ENCODE results near the gene ACLY. TPM values are rescaled to one million over a fixed set of nuclear protein-coding genes. Genes with fewer than 3 reads are reported as not detected.
A peak's percentile ranks its signal among the peaks of the same experiment; 100 is the strongest.
"Not testable (repeated sequence)": the region's sequence is repeated elsewhere in the genome, so short reads cannot be mapped to it uniquely, and the experiment has no call there.

The ACLY gene
- total RNA-seq, 1 donor from 2014 or later = 49.1 TPM

DNA sequence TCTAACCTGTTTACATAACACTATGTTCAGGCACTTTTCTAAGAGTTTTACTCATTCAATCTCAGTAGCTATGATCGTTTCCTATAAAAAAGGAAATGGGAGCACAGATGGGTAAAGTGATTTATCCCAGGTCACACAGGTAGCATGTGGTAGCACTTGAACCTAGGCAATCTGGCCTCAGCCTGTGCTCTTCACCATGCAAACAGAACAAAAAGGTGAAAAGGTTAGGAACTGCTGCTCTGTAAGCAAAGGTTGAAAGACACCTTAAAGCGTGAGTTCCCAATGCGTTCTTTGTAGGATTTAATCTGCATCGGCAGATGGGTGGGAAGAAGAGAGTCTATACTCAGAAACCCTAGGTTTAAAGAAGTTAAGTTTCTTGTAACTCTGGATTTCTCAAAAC, 38.6 kb downstream of the ACLY start:
- Histone ChIP-seq H3K9me3 (ENCODE audit: control insufficient read depth in 3 of 3, low read length in 3 of 3) (no peaks in the 10 kb centered on the region), H3K27me3 (ENCODE audit: control insufficient read depth in 3 of 3, insufficient read depth in 3 of 3, low read length in 3 of 3) (no peaks in the 10 kb centered on the region), H3K4me1 (ENCODE audit: control insufficient read depth in 3 of 3, insufficient read depth in 3 of 3, low read length in 3 of 3) (no peaks in the 10 kb centered on the region), H3K9ac (ENCODE audit: low read depth in 1 of 3, low read length in 3 of 3) (no peak overlapping the region), H3K4me3 (ENCODE audit: low read length in 3 of 3) (no peak overlapping the region), H3K36me3 (ENCODE audit: control insufficient read depth in 3 of 3, insufficient read depth in 3 of 3, low read length in 3 of 3) (peaks cover 34 to 45% (median 43%) of the 10 kb centered on the region in 3 donors), H3K27ac (ENCODE audit: low read depth, low read length) (no peak overlapping the region)

DNA sequence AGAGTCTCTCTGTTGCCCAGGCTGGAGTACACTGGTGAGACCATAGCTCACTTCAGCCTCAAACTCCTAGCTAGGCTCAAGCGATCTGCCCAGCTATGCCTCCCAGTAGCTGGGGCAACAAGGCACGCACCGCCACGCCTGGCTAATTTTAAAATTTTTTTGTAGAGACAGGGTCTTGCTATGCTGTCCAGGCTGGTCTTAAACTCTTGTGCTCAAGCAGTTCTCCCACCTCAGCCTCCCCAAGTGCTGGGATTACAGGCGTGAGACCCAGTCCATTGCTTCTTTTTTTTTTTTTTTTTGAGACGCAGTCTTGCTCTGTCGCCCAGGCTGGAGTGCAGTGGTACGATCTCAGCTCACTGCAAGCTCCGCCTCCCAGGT, 44.5 kb downstream of the ACLY start:
- H3K4me1 ChIP-seq (ENCODE audit: control insufficient read depth in 3 of 3, insufficient read depth in 3 of 3, low read length in 3 of 3); H3K9ac ChIP-seq (ENCODE audit: low read depth in 1 of 3, low read length in 3 of 3); H3K27me3 ChIP-seq (ENCODE audit: control insufficient read depth in 3 of 3, insufficient read depth in 3 of 3, low read length in 3 of 3); H3K9me3 ChIP-seq (ENCODE audit: control insufficient read depth in 3 of 3, low read length in 3 of 3); H3K27ac ChIP-seq (ENCODE audit: low read depth, low read length); H3K4me3 ChIP-seq (ENCODE audit: low read length in 3 of 3): not testable (repeated sequence)
- H3K36me3 ChIP-seq (ENCODE audit: control insufficient read depth in 3 of 3, insufficient read depth in 3 of 3, low read length in 3 of 3) = peaks cover 41 to 42% (median 42%) of the 10 kb centered on the region in 3 donors

DNA sequence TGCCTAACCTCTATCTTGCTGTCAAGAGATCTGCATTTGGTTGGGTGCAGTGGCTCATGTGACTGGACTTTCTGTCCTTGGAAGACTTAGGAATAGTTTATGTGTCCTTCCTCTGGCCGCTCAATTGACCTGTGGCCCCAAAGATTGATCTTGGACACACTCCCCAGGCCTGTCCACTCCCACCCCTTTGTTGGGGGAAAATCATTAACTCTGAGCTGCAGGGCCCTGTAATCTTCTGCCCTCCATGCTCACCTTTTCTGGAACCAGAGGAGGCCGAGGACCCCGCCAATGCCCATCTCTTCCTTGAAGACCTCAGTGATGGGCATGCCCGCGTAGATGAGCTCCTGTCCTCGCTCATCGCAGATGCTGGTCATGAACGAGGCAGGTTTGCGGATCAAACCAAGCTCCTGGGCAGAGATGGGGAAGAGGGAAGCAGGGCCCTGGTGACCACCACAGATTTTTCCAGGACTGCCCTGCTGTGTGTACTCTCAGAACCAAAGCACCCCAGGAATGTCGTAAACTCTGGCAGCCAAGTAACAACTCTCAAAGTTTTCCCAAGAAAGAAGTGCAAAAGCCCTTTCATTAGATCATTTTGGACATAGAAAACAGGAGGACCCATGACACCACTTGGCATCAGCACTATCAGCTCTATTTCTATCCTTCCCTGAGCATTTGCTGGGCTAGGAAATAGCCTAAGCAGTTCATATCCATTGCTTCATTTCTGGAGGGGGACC, 45.0 kb downstream of the ACLY start:
- no peak overlapping the region for H3K27ac ChIP-seq (ENCODE audit: low read depth, low read length)
- H3K9me3 ChIP-seq (ENCODE audit: control insufficient read depth in 3 of 3, low read length in 3 of 3) = no peaks in the 10 kb centered on the region
- H3K4me3 ChIP-seq (ENCODE audit: low read length in 3 of 3) = no peak overlapping the region
- H3K9ac ChIP-seq (ENCODE audit: low read depth in 1 of 3, low read length in 3 of 3) = no peak overlapping the region
- no peaks in the 10 kb centered on the region for H3K4me1 ChIP-seq (ENCODE audit: control insufficient read depth in 3 of 3, insufficient read depth in 3 of 3, low read length in 3 of 3)
- no peaks in the 10 kb centered on the region for H3K27me3 ChIP-seq (ENCODE audit: control insufficient read depth in 3 of 3, insufficient read depth in 3 of 3, low read length in 3 of 3)
- H3K36me3 ChIP-seq (ENCODE audit: control insufficient read depth in 3 of 3, insufficient read depth in 3 of 3, low read length in 3 of 3) = peaks cover 39 to 42% (median 41%) of the 10 kb centered on the region in 3 donors

DNA sequence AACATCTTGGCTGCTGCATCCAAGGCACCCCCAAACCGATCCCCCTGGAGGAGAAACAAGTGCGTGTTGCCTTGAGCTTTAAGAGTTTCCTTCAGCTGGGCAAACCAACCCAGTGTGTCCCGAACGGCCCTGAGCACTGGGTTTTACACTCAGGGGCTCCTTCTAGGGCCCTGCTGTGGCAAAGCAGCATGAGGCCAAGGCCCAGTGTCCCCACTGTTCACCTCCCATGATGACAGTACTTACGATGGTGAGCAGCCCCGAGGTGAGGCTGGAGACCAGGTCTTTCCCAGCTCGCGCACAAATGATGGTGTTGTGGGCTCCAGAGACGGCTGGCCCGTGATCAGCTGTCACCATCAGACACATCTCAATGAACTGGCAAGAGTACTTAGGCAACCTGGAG, 47.0 kb downstream of the ACLY start:
- Histone ChIP-seq H3K36me3 (ENCODE audit: control insufficient read depth in 3 of 3, insufficient read depth in 3 of 3, low read length in 3 of 3) (peaks cover 30 to 35% (median 32%) of the 10 kb centered on the region in 3 donors), H3K27ac (ENCODE audit: low read depth, low read length) (no peak overlapping the region), H3K4me1 (ENCODE audit: control insufficient read depth in 3 of 3, insufficient read depth in 3 of 3, low read length in 3 of 3) (no peaks in the 10 kb centered on the region), H3K27me3 (ENCODE audit: control insufficient read depth in 3 of 3, insufficient read depth in 3 of 3, low read length in 3 of 3) (no peaks in the 10 kb centered on the region), H3K4me3 (ENCODE audit: low read length in 3 of 3) (no peak overlapping the region), H3K9me3 (ENCODE audit: control insufficient read depth in 3 of 3, low read length in 3 of 3) (no peaks in the 10 kb centered on the region), H3K9ac (ENCODE audit: low read depth in 1 of 3, low read length in 3 of 3) (no peak overlapping the region)

DNA sequence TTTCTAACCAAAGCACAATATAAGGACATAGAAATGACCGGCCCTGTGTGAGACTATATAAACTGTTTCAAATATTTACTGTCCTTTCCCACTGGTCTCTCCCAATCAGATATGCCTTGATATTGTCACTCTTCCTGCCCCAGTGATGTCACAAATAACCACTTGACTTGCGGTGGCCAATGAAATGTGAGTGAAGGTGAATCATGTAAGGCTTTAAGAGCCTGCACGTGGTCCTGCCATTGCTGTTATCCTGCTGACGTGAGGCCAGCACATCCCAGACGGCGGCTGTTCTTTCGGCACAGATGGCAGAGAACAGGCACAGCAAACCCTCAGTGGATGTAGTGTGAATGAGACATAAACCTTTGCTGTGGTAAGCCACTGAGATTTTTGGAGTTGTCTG, 48.1 kb downstream of the ACLY start:
- no peak overlapping the region for H3K27ac ChIP-seq (ENCODE audit: low read depth, low read length)
- H3K27me3 ChIP-seq (ENCODE audit: control insufficient read depth in 3 of 3, insufficient read depth in 3 of 3, low read length in 3 of 3) = no peaks in the 10 kb centered on the region
- H3K36me3 ChIP-seq (ENCODE audit: control insufficient read depth in 3 of 3, insufficient read depth in 3 of 3, low read length in 3 of 3) = peaks cover 30 to 36% (median 35%) of the 10 kb centered on the region in 3 donors
- H3K4me1 ChIP-seq (ENCODE audit: control insufficient read depth in 3 of 3, insufficient read depth in 3 of 3, low read length in 3 of 3) = no peaks in the 10 kb centered on the region
- no peak overlapping the region for H3K4me3 ChIP-seq (ENCODE audit: low read length in 3 of 3)
- H3K9me3 ChIP-seq (ENCODE audit: control insufficient read depth in 3 of 3, low read length in 3 of 3) = no peaks in the 10 kb centered on the region
- no peak overlapping the region for H3K9ac ChIP-seq (ENCODE audit: low read depth in 1 of 3, low read length in 3 of 3)

DNA sequence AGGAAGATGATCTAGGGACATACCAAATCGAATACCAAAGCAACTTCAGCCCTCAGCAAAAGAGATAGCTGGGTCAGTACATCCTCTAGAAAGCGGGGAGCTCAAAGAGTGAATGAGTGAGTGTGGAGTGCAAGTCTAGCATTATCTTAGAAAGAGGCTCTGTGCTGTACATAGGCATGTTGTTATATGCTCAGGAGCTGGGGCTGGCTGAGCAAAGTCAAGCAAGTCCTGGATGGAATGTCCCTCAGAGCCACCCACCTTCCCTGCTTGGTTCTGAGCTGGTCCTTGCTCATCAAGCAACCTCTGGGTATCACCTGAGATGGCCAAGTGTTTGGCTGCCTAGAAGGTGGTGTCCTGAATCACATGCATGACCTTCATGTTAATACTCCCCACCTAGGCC, 48.7 kb downstream of the ACLY start:
- no peaks in the 10 kb centered on the region for H3K27me3 ChIP-seq (ENCODE audit: control insufficient read depth in 3 of 3, insufficient read depth in 3 of 3, low read length in 3 of 3)
- H3K4me1 ChIP-seq (ENCODE audit: control insufficient read depth in 3 of 3, insufficient read depth in 3 of 3, low read length in 3 of 3) = peaks cover 0 to 3% (median 0%) of the 10 kb centered on the region in 3 donors

DNA sequence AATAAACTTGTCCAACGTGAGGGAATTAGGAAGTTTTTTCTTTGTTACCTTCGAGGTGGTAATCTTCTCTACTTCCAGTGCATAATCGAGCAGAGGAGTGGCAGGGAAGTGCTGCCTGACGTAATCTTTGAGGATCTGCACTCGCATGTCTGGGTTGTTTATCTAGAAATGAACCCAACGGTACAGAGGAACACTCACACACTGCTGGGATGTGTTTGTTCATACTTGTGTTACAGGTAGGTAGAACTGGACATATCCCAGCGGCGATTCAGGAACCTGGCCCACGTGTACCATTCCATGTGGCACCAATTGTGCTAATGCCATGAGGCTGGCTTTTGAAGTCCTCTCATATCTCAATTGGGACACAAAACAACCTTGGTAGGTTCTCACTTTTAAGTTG, 49.3 kb downstream of the ACLY start:
- H3K27ac ChIP-seq (ENCODE audit: low read depth, low read length) = no peak overlapping the region
- H3K9me3 ChIP-seq (ENCODE audit: control insufficient read depth in 3 of 3, low read length in 3 of 3) = no peaks in the 10 kb centered on the region
- peaks cover 0 to 7% (median 0%) of the 10 kb centered on the region in 3 donors for H3K4me1 ChIP-seq (ENCODE audit: control insufficient read depth in 3 of 3, insufficient read depth in 3 of 3, low read length in 3 of 3)
- no peak overlapping the region for H3K9ac ChIP-seq (ENCODE audit: low read depth in 1 of 3, low read length in 3 of 3)
- H3K36me3 ChIP-seq (ENCODE audit: control insufficient read depth in 3 of 3, insufficient read depth in 3 of 3, low read length in 3 of 3) = peaks cover 30 to 37% (median 36%) of the 10 kb centered on the region in 3 donors
- H3K4me3 ChIP-seq (ENCODE audit: low read length in 3 of 3) = no peak overlapping the region
- no peaks in the 10 kb centered on the region for H3K27me3 ChIP-seq (ENCODE audit: control insufficient read depth in 3 of 3, insufficient read depth in 3 of 3, low read length in 3 of 3)

More for the DNA sequence above, 48.7 kb downstream of the ACLY start:
- H3K27ac ChIP-seq (ENCODE audit: low read depth, low read length) = no peak overlapping the region
- H3K4me3 ChIP-seq (ENCODE audit: low read length in 3 of 3) = no peak overlapping the region
- H3K9ac ChIP-seq (ENCODE audit: low read depth in 1 of 3, low read length in 3 of 3) = no peak overlapping the region
- H3K36me3 ChIP-seq (ENCODE audit: control insufficient read depth in 3 of 3, insufficient read depth in 3 of 3, low read length in 3 of 3) = peaks cover 30 to 36% (median 35%) of the 10 kb centered on the region in 3 donors
- H3K9me3 ChIP-seq (ENCODE audit: control insufficient read depth in 3 of 3, low read length in 3 of 3) = no peaks in the 10 kb centered on the region

DNA sequence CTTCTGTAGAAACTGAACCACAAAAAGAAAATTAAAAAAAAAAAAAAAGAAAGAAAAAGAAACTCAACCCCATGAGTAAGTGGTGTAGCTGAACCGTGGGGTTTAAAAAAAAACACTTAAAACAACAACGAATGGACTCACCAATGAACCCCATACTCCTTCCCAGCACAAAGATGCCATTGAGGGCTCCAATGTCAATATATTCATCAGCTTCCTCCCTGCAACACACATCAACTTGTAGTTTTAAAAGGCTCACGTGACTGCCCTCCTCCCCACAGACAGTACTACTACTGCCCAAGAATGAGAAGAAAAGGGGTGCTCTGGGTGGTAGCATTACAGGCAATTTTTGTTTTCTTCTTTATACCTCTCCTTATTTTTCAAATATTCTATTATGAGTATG, 50.2 kb downstream of the ACLY start:
- peaks cover 7 to 16% (median 8%) of the 10 kb centered on the region in 3 donors for H3K4me1 ChIP-seq (ENCODE audit: control insufficient read depth in 3 of 3, insufficient read depth in 3 of 3, low read length in 3 of 3)
- H3K9ac ChIP-seq (ENCODE audit: low read depth in 1 of 3, low read length in 3 of 3) = no peak overlapping the region
- no peak overlapping the region for H3K27ac ChIP-seq (ENCODE audit: low read depth, low read length)
- H3K9me3 ChIP-seq (ENCODE audit: control insufficient read depth in 3 of 3, low read length in 3 of 3) = no peaks in the 10 kb centered on the region
- H3K27me3 ChIP-seq (ENCODE audit: control insufficient read depth in 3 of 3, insufficient read depth in 3 of 3, low read length in 3 of 3) = no peaks in the 10 kb centered on the region
- H3K36me3 ChIP-seq (ENCODE audit: control insufficient read depth in 3 of 3, insufficient read depth in 3 of 3, low read length in 3 of 3) = peaks cover 28 to 36% (median 33%) of the 10 kb centered on the region in 3 donors
- H3K4me3 ChIP-seq (ENCODE audit: low read length in 3 of 3) = no peak overlapping the region

DNA sequence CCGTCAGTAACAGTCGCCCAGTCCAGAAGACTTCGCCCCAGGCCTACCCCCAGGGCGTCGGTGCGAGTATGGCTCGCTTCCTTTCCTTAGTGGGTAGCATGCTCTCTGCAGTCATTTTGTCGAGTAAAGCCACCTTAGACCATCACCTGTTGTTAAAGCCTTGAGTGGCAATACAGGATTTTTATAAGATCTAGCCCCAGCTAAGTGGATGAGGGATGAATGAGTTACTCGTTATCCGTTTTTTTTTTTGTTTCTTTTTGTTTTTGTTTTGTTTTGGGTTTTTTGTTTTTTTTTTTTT, 53.2 kb downstream of the ACLY start:
- H3K36me3 ChIP-seq (ENCODE audit: control insufficient read depth in 3 of 3, insufficient read depth in 3 of 3, low read length in 3 of 3) = peaks cover 16 to 19% (median 17%) of the 10 kb centered on the region in 3 donors

DNA sequence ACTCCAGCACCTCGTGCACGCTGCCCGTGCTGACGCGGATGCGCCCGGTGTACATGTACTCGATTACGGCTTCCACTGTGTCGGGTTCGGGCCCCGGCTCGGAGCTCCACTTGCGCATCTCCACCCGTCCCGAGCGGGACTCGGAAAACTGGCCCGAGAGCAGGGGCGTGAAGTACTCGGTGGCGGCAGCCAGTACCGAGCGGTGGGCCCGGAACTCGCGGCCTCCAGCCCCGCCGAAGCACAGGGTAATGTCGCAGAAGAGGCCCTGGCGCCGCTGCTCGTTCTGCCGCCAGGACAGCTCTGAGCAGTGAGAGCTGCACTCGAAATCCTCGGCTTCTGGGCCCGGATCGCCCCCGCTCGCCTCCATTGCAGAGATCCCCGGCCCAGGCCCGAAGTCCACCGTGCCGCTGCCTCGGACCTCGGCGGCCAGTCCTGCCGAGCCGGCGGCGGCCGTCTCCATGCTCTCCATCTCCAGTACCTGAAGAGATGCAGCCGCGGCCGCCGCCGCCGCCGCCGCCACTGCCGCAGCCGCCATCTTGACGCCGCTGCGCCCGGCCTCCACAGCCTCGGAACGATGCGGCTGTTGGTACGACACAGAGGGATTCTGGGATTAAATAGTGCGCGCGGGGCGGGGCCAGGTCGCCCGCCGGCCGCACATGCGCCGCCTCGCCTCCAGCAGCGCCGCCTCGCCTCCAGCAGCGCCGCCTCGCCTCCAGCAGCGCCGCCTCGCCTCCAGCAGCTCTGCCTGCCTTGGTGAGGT, 53.7 kb downstream of the ACLY start, which contains the start of gene KLHL11:
TSS of gene KLHL11 (minus strand) at position 588 of the 760 bp plus-strand sequence. CDS start at position 535, 53 bp downstream.
- H3K4me3 ChIP-seq (ENCODE audit: low read length in 3 of 3) = peak within 1 kb of the TSS; percentile 90 to 95 (median 95)
- H3K27ac ChIP-seq (ENCODE audit: low read depth, low read length) = peak within 1 kb of the TSS; percentile 84
- peak within 1 kb of the TSS; percentile 95 to 98 (median 97) for H3K9ac ChIP-seq (ENCODE audit: low read depth in 1 of 3, low read length in 3 of 3)
- H3K4me1 ChIP-seq (ENCODE audit: control insufficient read depth in 3 of 3, insufficient read depth in 3 of 3, low read length in 3 of 3) = peaks cover 18 to 27% (median 20%) of the 10 kb centered on the region in 3 donors
- peaks cover 12 to 14% (median 12%) of the 10 kb centered on the region in 3 donors for H3K36me3 ChIP-seq (ENCODE audit: control insufficient read depth in 3 of 3, insufficient read depth in 3 of 3, low read length in 3 of 3)
- H3K9me3 ChIP-seq (ENCODE audit: control insufficient read depth in 3 of 3, low read length in 3 of 3) = no peaks in the 10 kb centered on the region
- H3K27me3 ChIP-seq (ENCODE audit: control insufficient read depth in 3 of 3, insufficient read depth in 3 of 3, low read length in 3 of 3) = no peaks in the 10 kb centered on the region

More for the DNA sequence above, 53.2 kb downstream of the ACLY start:
- no peaks in the 10 kb centered on the region for H3K27me3 ChIP-seq (ENCODE audit: control insufficient read depth in 3 of 3, insufficient read depth in 3 of 3, low read length in 3 of 3)
- H3K4me3 ChIP-seq (ENCODE audit: low read length in 3 of 3) = peak overlapping the region; percentile 74 to 95 (median 79)
- H3K9me3 ChIP-seq (ENCODE audit: control insufficient read depth in 3 of 3, low read length in 3 of 3) = no peaks in the 10 kb centered on the region
- H3K4me1 ChIP-seq (ENCODE audit: control insufficient read depth in 3 of 3, insufficient read depth in 3 of 3, low read length in 3 of 3) = peaks cover 18 to 27% (median 18%) of the 10 kb centered on the region in 3 donors
- H3K9ac ChIP-seq (ENCODE audit: low read depth in 1 of 3, low read length in 3 of 3) = peak overlapping the region; percentile 79 to 98 (median 97)
- no peak overlapping the region for H3K27ac ChIP-seq (ENCODE audit: low read depth, low read length)

Measured in skeletal muscle tissue (tissue), 4 donors.